HEK293 (cell line): ENCODE measurements around the gene POLR2L.

ENCODE experiments used
- CTCF ChIP-seq: fragments of 450-650 bp; formaldehyde crosslinking; IDR thresholded peaks from 2 replicates; pipeline ENCODE4 v1.5.1; 2016; ENCODE audit warnings: missing biosample characterization, missing genetic modification characterization
- KLF9 ChIP-seq: fragments of 450-650 bp; formaldehyde crosslinking; IDR thresholded peaks from 2 replicates; pipeline ENCODE4 v1.5.1; 2016; ENCODE audit warnings: missing biosample characterization, missing genetic modification characterization, low read depth
- ZNF311 ChIP-seq: fragments of 450-650 bp; formaldehyde crosslinking; IDR thresholded peaks from 2 replicates; pipeline ENCODE4 v1.5.1; 2017; ENCODE audit warnings: missing biosample characterization, missing genetic modification characterization, borderline replicate concordance
- TF ChIP-seq, protein P1 (sequence below): fragments of 450-650 bp; formaldehyde crosslinking; IDR thresholded peaks from 2 replicates; pipeline ENCODE4 v1.5.1; 2017; ENCODE audit warnings: missing biosample characterization, missing genetic modification characterization

GRCh38 chr11:880447-880846 is 38.1 kb upstream of the POLR2L start:
- TF ChIP-seq KLF9, result no peak
- TF ChIP-seq ZNF311 (tag by site-specific recombination), result no peak
- 0 out of 2 replicates have a peak, but pooled peaks have one; percentile 17 for TF ChIP-seq CTCF
- TF ChIP-seq, protein P1, sequence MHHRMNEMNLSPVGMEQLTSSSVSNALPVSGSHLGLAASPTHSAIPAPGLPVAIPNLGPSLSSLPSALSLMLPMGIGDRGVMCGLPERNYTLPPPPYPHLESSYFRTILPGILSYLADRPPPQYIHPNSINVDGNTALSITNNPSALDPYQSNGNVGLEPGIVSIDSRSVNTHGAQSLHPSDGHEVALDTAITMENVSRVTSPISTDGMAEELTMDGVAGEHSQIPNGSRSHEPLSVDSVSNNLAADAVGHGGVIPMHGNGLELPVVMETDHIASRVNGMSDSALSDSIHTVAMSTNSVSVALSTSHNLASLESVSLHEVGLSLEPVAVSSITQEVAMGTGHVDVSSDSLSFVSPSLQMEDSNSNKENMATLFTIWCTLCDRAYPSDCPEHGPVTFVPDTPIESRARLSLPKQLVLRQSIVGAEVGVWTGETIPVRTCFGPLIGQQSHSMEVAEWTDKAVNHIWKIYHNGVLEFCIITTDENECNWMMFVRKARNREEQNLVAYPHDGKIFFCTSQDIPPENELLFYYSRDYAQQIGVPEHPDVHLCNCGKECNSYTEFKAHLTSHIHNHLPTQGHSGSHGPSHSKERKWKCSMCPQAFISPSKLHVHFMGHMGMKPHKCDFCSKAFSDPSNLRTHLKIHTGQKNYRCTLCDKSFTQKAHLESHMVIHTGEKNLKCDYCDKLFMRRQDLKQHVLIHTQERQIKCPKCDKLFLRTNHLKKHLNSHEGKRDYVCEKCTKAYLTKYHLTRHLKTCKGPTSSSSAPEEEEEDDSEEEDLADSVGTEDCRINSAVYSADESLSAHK (tag by site-specific recombination), result no peak
